ENCODE measurements around the gene VPS16.
A peak's percentile ranks its signal among the peaks of the same experiment; 100 is the strongest.

The VPS16 gene

GRCh38 chr20:2867081-2867864 lies 26.7 kb downstream of the VPS16 start:
- DNase-seq (ENCODE audit: low spot score): no peak
- in situ Hi-C loops (cut with MboI; ENCODE audit: low pct_unique_long_range_greater_than_20kb, low sequenced_read_pairs, unreplicated experiment): no loop called here
- TF ChIP-seq CTCF (IDR thresholded peaks at IDR 0.05; ENCODE audit: extremely low read depth, insufficient read depth, missing control alignments): no peak

GRCh38 chr20:2869381-2869780 lies 28.8 kb downstream of the VPS16 start:
- TF ChIP-seq CTCF (IDR thresholded peaks at IDR 0.05; ENCODE audit: extremely low read depth, insufficient read depth, missing control alignments): no peak
- in situ Hi-C loops (cut with MboI; ENCODE audit: low pct_unique_long_range_greater_than_20kb, low sequenced_read_pairs, unreplicated experiment): no loop called here
- DNase-seq (ENCODE audit: low spot score): no peak

DNA sequence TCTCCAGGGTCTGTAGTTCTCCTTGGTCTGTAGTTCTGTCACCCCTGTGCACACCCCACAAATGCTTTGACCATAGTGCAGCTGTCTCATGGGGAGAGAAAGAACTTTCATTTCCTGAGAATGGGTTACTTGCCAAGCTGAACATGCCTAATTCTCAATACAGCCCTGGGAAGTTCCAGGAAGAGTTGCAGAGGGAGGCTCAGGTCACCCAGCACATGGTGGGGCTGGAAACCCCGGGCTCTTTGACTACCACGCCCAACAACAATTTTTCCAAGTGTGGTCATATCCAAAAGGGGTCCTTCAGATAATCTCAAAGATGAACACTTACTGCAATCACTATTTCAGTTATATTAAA lies 30.5 kb downstream of the VPS16 start:
- DNase-seq (ENCODE audit: low spot score): no peak
- in situ Hi-C loops (cut with MboI; ENCODE audit: low pct_unique_long_range_greater_than_20kb, low sequenced_read_pairs, unreplicated experiment): loop anchor here (10.0 kb wide), 1 partner anchor 104 kb away; no protein-coding TSS in a partner anchor
- TF ChIP-seq CTCF (IDR thresholded peaks at IDR 0.05; ENCODE audit: extremely low read depth, insufficient read depth, missing control alignments): no peak

- in situ Hi-C loops (cut with MboI; ENCODE audit: low pct_unique_long_range_greater_than_20kb, low sequenced_read_pairs, unreplicated experiment): loop anchor here (10.0 kb wide), 1 partner anchor 103 kb away; no protein-coding TSS in a partner anchor
- TF ChIP-seq CTCF (IDR thresholded peaks at IDR 0.05; ENCODE audit: extremely low read depth, insufficient read depth, missing control alignments): no peak
- DNase-seq (ENCODE audit: low spot score): no peak
These were observed 31.3 kb downstream of the VPS16 start for GRCh38 chr20:2871661-2872458.

- in situ Hi-C loops (cut with MboI; ENCODE audit: low pct_unique_long_range_greater_than_20kb, low sequenced_read_pairs, unreplicated experiment): loop anchor here (10.0 kb wide), 1 partner anchor 102 kb away; no protein-coding TSS in a partner anchor
- peak; percentile 71 for DNase-seq (ENCODE audit: low spot score)
- TF ChIP-seq CTCF (IDR thresholded peaks at IDR 0.05; ENCODE audit: extremely low read depth, insufficient read depth, missing control alignments): peak; percentile 68
These were observed 32.0 kb downstream of the VPS16 start for GRCh38 chr20:2872459-2873009.

GRCh38 chr20:2873010-2873746 lies 32.6 kb downstream of the VPS16 start, which contains the start of gene PTPRA:
TSS of gene PTPRA (plus strand) at chr20:2873481. CDS start at chr20:2964278, 90,797 bp downstream.
- no peak for TF ChIP-seq CTCF (IDR thresholded peaks at IDR 0.05; ENCODE audit: extremely low read depth, insufficient read depth, missing control alignments)
- in situ Hi-C loops (cut with MboI; ENCODE audit: low pct_unique_long_range_greater_than_20kb, low sequenced_read_pairs, unreplicated experiment): loop anchor here (10.0 kb wide), 1 partner anchor 102 kb away; no protein-coding TSS in a partner anchor
- peak; percentile 97 for DNase-seq (ENCODE audit: low spot score)
